Measurements from ENCODE around the gene ATG5. TPM values are rescaled to one million over a fixed set of nuclear protein-coding genes. Genes with fewer than 3 reads are reported as not detected.
"Not testable (repeated sequence)": the region's sequence is repeated elsewhere in the genome, so short reads cannot be mapped to it uniquely, and the experiment has no call there.

The ATG5 gene
- total RNA-seq, 2 experiments from 2014 or later, result 31.6 to 36.0 TPM

DNA sequence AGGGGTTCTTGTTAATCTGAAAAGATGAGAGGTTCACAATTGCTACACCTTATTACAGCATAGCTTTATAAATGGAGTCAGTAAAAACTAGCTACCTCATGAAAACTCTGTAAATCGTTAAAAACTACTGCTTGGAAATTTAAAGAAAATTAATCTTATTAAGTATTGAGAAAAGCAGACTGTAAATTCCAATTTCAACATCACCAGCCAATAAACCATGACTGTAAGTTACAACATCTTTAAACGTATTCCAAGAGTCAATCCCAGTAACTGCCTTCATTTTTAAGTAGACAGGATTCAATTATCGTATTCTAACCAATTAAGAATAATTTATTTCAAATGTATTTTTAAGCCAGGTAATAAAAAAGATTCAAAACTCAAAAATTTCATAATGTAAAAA, 70.3 kb downstream of the ATG5 start:
- Mint-ChIP-seq H3K4me3 (no peak overlapping the region), H3K4me1 (ENCODE audit: low read depth) (no peaks in the 10 kb centered on the region), H3K27ac (no peak overlapping the region), H3K9me3 (ENCODE audit: insufficient read depth) (no peaks in the 10 kb centered on the region), H3K27me3 (ENCODE audit: low read depth) (no peaks in the 10 kb centered on the region), H3K36me3 (ENCODE audit: low read depth) (peaks cover 7% of the 10 kb centered on the region)
- no peak for DNase-seq
- POLR2A ChIA-PET, result no interaction called here
- CTCF ChIA-PET, result no interaction called here
- ATAC-seq, result no peak

DNA sequence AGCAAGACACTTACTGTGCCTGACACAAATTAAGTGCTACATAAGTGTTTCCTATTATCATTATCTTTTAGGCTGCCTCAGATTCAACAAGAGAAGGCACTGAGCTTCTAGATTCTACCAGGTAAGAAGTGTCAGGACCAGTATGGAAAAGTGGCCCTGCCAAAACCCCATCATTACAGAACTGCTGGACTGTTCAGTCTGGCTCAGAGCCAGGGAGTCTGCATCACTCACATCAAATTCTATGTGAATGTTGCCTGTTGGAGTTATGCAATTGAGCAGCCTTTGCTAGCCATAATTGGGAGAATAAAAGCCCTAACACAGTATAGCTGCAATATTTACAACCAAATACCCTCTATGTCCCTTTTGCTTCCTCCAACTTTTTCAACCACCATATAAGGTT, 70.9 kb downstream of the ATG5 start:
- H3K27ac Mint-ChIP-seq, result no peak overlapping the region
- ChIA-PET CTCF (no interaction called here), POLR2A (interaction anchor here (0.6 kb wide), 1 partner anchor 262 kb away, joined by 4 read pairs; no protein-coding TSS in a partner anchor)
- H3K4me1 Mint-ChIP-seq (ENCODE audit: low read depth), result peaks cover 2% of the 10 kb centered on the region
- peaks cover 4% of the 10 kb centered on the region for H3K36me3 Mint-ChIP-seq (ENCODE audit: low read depth)
- H3K9me3 Mint-ChIP-seq (ENCODE audit: insufficient read depth), result no peaks in the 10 kb centered on the region
- no peak overlapping the region for H3K4me3 Mint-ChIP-seq
- H3K27me3 Mint-ChIP-seq (ENCODE audit: low read depth), result no peaks in the 10 kb centered on the region
- DNase-seq, result no peak
- ATAC-seq, result no peak

DNA sequence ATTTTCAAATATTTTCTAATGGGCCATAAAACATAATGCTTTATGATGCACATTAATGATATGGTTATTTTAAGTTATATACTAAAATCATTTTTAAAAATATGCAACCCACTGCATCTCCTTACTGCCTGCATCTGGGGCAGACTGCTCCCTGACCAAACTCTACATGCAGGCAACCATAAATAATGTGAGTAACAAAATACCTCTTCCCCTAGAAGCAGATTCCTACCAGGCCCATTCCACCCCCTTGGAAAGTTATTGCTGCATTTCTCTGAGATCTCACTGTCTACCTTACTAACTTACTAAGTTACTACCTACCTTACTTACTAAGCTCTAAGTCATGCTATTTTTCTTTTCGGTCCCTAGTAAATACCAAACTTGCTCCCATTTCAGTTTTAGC, 71.8 kb downstream of the ATG5 start:
- no peak for ATAC-seq
- H3K4me1 Mint-ChIP-seq (ENCODE audit: low read depth), result peaks cover 3% of the 10 kb centered on the region

DNA sequence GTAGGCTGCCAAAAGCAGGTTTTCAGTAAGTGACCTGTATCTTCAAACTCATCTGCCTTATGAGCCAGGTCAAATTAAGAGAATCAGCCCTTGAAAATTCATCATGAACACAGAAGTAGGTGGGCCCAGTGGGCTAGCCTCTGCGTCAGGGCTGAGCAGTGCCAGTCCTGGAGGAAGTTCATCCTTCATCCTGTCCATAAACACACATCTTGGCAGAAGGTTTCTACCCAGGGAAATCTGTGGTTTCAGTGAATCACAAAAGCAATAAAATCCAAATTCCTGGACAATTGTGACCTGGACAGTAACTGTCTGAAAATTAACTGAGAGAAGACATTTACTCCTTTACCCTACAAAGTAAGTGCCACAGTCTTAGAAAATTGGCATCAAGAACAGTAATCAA, 72.4 kb downstream of the ATG5 start:
- H3K4me1 Mint-ChIP-seq (ENCODE audit: low read depth), result peaks cover 3% of the 10 kb centered on the region
- CTCF ChIA-PET, result no interaction called here
- no peak for DNase-seq
- ATAC-seq, result no peak
- POLR2A ChIA-PET, result no interaction called here
- H3K9me3 Mint-ChIP-seq (ENCODE audit: insufficient read depth), result no peaks in the 10 kb centered on the region
- no peak overlapping the region for H3K27ac Mint-ChIP-seq
- peaks cover 4% of the 10 kb centered on the region for H3K36me3 Mint-ChIP-seq (ENCODE audit: low read depth)
- no peak overlapping the region for H3K4me3 Mint-ChIP-seq
- H3K27me3 Mint-ChIP-seq (ENCODE audit: low read depth), result no peaks in the 10 kb centered on the region

More for the DNA sequence above, 71.8 kb downstream of the ATG5 start:
- no peak for DNase-seq
- H3K27me3 Mint-ChIP-seq (ENCODE audit: low read depth), result no peaks in the 10 kb centered on the region
- CTCF ChIA-PET, result no interaction called here
- H3K36me3 Mint-ChIP-seq (ENCODE audit: low read depth), result peaks cover 4% of the 10 kb centered on the region
- H3K9me3 Mint-ChIP-seq (ENCODE audit: insufficient read depth), result no peaks in the 10 kb centered on the region
- POLR2A ChIA-PET, result no interaction called here
- H3K4me3 Mint-ChIP-seq, result no peak overlapping the region
- no peak overlapping the region for H3K27ac Mint-ChIP-seq

DNA sequence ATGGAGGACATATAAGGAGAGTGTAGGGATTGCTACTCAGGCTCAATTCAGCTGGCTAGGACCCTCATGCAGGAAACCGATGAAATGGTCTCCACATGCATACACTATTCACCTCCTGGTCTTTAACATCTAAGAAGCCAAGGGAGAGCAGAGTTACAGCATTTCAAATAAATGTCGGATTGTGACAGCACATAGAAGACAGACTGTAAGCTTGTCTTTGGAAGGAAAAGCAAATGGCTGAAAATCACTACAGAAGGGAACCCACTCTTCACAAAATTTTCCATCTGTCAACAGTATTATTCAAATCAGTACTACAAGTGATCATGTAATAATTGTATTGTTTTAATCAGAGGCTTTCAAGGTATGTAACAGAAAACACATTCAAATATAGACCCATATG, 72.9 kb downstream of the ATG5 start:
- no peak overlapping the region for H3K4me3 Mint-ChIP-seq
- H3K27ac Mint-ChIP-seq, result no peak overlapping the region
- no peak for ATAC-seq
- ChIA-PET POLR2A (no interaction called here), CTCF (no interaction called here)
- H3K4me1 Mint-ChIP-seq (ENCODE audit: low read depth), result peaks cover 5% of the 10 kb centered on the region
- no peaks in the 10 kb centered on the region for H3K27me3 Mint-ChIP-seq (ENCODE audit: low read depth)
- no peak for DNase-seq
- H3K9me3 Mint-ChIP-seq (ENCODE audit: insufficient read depth), result no peaks in the 10 kb centered on the region
- peaks cover 6% of the 10 kb centered on the region for H3K36me3 Mint-ChIP-seq (ENCODE audit: low read depth)

DNA sequence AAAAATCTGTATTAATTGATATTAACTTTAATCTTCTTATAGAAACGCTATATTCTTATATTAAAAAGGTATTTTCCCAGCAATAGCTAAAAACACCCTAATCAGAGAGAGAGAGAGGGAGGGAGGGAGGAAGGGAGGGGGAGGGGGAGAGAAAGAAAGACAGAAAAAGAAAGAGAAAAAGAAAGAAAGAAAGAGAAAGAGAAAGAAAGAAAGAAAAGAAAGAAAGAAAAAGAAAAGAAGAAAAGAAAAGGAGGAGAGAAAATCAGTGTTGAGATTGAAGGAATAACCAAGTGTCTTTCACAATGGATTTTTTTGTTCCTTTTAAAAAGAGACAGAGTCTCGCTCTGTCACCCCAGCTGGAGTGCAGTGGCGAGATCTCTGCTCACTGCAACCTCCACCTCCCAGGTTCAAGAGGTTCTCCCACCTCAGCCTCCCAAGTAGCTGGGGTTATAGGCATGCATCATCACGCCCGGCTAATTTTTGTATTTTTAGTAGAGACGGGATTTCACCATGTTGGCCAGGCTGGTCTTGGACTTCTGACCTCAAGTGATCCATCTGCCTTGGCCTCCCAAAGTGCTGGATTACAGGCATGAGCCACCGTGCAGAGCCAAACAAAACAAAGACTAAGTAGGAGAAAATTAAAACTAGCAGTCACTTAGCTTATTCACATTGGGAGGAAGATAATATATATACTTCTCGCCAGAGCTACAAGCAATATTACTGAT, 73.9 kb downstream of the ATG5 start:
- H3K27ac Mint-ChIP-seq; CTCF ChIA-PET; DNase-seq; H3K27me3 Mint-ChIP-seq (ENCODE audit: low read depth); H3K36me3 Mint-ChIP-seq (ENCODE audit: low read depth); H3K9me3 Mint-ChIP-seq (ENCODE audit: insufficient read depth); ATAC-seq; H3K4me3 Mint-ChIP-seq; H3K4me1 Mint-ChIP-seq (ENCODE audit: low read depth): not testable (repeated sequence)
- POLR2A ChIA-PET, result interaction anchor here (0.6 kb wide), 1 partner anchor 11 kb away, joined by 3 read pairs; no protein-coding TSS in a partner anchor

DNA sequence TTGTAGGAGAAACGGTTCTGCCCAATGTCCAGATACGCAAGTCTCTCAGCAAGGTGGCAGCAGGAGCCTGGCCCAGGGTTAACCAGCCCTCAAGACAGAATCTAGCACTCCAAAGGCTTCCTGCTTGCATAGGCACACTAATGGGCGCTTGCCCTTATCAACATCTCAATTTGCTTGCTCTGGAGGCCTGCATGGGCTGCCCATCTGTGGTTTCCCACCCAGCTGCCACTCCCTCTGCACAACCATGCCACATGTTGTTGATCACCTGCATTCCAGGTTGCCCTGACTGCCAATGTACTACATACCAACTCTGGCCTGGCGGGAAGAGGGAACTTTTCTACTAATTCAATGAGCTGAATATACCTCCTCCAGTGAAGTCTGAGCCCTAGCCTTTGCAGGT, 74.6 kb downstream of the ATG5 start:
- Mint-ChIP-seq H3K36me3 (ENCODE audit: low read depth) (peaks cover 9% of the 10 kb centered on the region), H3K27ac (no peak overlapping the region), H3K4me1 (ENCODE audit: low read depth) (peaks cover 6% of the 10 kb centered on the region), H3K4me3 (no peak overlapping the region), H3K9me3 (ENCODE audit: insufficient read depth) (no peaks in the 10 kb centered on the region), H3K27me3 (ENCODE audit: low read depth) (no peaks in the 10 kb centered on the region)
- DNase-seq (no peak), ATAC-seq (no peak)
- ChIA-PET CTCF (no interaction called here), POLR2A (interaction anchor here (0.6 kb wide), 1 partner anchor 10 kb away, joined by 3 read pairs; no protein-coding TSS in a partner anchor)

DNA sequence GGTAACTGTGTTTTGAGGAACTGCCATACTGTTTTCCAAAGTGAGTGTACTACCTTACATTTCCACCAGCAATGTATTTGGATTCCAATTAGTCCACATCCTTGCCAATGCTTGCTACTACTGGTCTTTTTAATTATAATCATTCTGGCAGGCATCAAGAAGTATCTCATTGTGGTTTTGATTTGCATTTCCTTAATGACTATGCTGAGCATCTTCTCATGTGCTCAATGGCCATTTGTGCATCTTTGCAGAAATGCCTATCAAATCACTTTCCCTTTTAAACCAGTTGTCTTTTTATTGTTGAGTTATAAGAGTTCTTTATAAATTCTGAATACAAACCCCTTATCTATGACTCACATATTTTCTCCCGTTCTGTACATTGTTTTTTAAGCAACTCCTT, 75.9 kb downstream of the ATG5 start:
- H3K36me3 Mint-ChIP-seq (ENCODE audit: low read depth), result peaks cover 11% of the 10 kb centered on the region
- H3K27ac Mint-ChIP-seq, result no peak overlapping the region
- CTCF ChIA-PET, result no interaction called here
- POLR2A ChIA-PET, result no interaction called here
- H3K4me1 Mint-ChIP-seq (ENCODE audit: low read depth), result peaks cover 6% of the 10 kb centered on the region
- no peaks in the 10 kb centered on the region for H3K27me3 Mint-ChIP-seq (ENCODE audit: low read depth)
- H3K9me3 Mint-ChIP-seq (ENCODE audit: insufficient read depth), result no peaks in the 10 kb centered on the region
- no peak overlapping the region for H3K4me3 Mint-ChIP-seq
- DNase-seq (no peak), ATAC-seq (no peak)

DNA sequence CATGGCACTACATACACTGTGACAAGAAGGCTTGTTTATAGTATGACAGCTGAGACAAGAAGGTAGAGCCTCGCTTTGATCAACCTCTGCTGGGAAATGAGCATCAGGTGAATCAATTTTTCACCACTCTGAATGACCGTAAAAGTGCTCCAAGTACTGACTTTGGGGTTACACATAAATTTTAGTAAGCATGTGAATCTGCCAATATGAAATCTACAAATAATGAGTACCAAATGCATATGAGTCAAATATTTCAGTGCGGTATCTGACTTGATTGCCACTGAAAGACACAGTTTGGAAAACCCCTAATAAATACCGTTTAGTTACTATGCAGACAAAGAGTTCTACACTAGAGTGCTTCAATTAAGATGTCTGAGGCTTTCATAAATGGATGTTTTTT, 77.8 kb downstream of the ATG5 start:
- ChIA-PET CTCF (no interaction called here), POLR2A (no interaction called here)
- Mint-ChIP-seq H3K27ac (no peak overlapping the region), H3K36me3 (ENCODE audit: low read depth) (peaks cover 21% of the 10 kb centered on the region), H3K4me3 (no peak overlapping the region), H3K27me3 (ENCODE audit: low read depth) (no peaks in the 10 kb centered on the region), H3K4me1 (ENCODE audit: low read depth) (peaks cover 6% of the 10 kb centered on the region), H3K9me3 (ENCODE audit: insufficient read depth) (no peaks in the 10 kb centered on the region)
- ATAC-seq (no peak), DNase-seq (no peak)

DNA sequence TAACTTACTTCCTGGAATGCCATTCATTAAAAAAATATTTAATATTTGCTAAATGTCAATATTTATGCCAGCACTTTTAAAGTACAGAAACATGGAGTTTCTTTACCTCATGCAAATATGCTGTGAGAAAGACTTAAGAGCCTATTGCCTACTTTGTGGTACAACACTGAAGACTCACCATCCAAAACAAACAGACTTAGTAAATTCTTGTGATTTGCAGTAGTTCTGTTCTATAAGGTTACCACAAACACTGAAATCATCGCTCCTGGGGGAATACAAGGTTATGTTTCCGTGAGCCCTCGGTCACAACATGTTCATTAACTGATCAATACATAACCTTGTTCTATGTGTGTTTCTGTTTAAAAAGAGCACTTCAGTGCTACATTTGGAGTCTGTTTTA, 78.3 kb downstream of the ATG5 start:
- Mint-ChIP-seq H3K36me3 (ENCODE audit: low read depth) (peaks cover 21% of the 10 kb centered on the region), H3K9me3 (ENCODE audit: insufficient read depth) (no peaks in the 10 kb centered on the region), H3K27ac (no peak overlapping the region), H3K4me3 (no peak overlapping the region), H3K27me3 (ENCODE audit: low read depth) (no peaks in the 10 kb centered on the region), H3K4me1 (ENCODE audit: low read depth) (peaks cover 6% of the 10 kb centered on the region)
- no peak for ATAC-seq
- ChIA-PET POLR2A (interaction anchor here (0.5 kb wide), 1 partner anchor 505 kb away, joined by 3 read pairs; no protein-coding TSS in a partner anchor), CTCF (interaction anchor here (0.9 kb wide), 1 partner anchor 97 kb away, joined by 3 read pairs; no protein-coding TSS in a partner anchor)
- DNase-seq, result no peak

DNA sequence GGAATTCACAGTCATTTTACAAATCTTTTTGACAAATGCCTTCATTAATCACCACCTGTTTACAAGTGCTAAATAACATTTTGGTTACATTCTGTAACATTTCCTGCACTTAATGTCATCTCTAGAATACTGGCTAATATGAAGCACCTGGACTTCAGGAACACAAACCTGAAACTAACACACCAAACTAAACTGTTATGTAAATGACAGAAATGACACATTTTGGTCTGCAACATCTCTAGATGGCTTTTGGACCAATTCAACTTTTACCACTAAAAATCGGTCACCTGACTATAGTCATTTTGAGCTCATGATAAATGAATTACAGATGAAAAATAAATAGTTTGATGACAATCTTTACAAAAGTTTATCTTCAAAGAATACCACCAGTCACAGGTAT, 80.6 kb downstream of the ATG5 start:
- CTCF ChIA-PET, result no interaction called here
- H3K9me3 Mint-ChIP-seq (ENCODE audit: insufficient read depth), result no peaks in the 10 kb centered on the region
- peaks cover 6% of the 10 kb centered on the region for H3K4me1 Mint-ChIP-seq (ENCODE audit: low read depth)
- DNase-seq (no peak), ATAC-seq (no peak)
- no peak overlapping the region for H3K4me3 Mint-ChIP-seq
- POLR2A ChIA-PET, result no interaction called here
- H3K27me3 Mint-ChIP-seq (ENCODE audit: low read depth), result no peaks in the 10 kb centered on the region
- H3K36me3 Mint-ChIP-seq (ENCODE audit: low read depth), result peaks cover 31% of the 10 kb centered on the region
- H3K27ac Mint-ChIP-seq, result no peak overlapping the region

DNA sequence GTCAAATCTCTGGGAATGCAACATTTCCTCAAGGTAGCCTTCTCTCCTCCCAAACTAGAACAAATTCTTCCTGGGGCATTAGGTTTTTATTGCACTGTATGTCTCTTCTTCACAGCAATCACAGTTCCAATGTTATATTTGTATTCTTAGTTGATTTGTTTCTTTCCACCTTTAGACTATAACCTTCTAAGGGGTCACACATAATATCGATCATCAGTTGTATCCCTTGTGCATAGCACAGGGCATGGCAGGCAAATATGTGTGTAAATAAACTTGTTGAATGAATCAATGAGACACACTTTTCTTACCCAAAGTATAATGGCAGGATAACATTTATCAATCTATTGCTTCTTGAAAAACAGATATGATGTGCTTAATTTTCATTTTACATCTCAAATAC, 81.0 kb downstream of the ATG5 start:
- Mint-ChIP-seq H3K4me1 (ENCODE audit: low read depth) (peaks cover 2% of the 10 kb centered on the region), H3K36me3 (ENCODE audit: low read depth) (peaks cover 31% of the 10 kb centered on the region), H3K9me3 (ENCODE audit: insufficient read depth) (no peaks in the 10 kb centered on the region), H3K27ac (no peak overlapping the region), H3K4me3 (no peak overlapping the region), H3K27me3 (ENCODE audit: low read depth) (no peaks in the 10 kb centered on the region)
- ATAC-seq (no peak), DNase-seq (no peak)
- ChIA-PET CTCF (no interaction called here), POLR2A (no interaction called here)

DNA sequence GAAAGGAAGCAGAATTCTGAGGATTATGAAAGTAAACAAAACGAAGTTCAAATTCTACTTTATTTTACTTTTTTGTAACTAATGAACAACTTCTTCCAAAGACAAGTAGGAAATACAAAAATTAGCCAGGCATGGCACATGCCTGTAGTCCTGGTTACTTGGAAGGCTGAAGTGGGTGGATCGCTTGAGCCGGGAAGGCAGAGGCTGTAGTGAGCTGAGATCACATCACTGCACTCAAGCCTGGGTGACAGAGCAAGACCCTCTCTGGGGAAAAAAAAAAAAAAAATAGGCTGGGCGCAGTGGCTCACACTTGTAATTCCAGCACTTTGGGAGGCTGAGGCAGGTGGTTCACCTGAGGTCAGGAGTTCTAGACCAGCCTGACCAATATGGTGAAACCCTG, 82.3 kb downstream of the ATG5 start:
- H3K27me3 Mint-ChIP-seq (ENCODE audit: low read depth), result no peaks in the 10 kb centered on the region
- ATAC-seq (no peak), DNase-seq (no peak)
- H3K9me3 Mint-ChIP-seq (ENCODE audit: insufficient read depth), result no peaks in the 10 kb centered on the region
- POLR2A ChIA-PET, result no interaction called here
- CTCF ChIA-PET, result no interaction called here
- no peak overlapping the region for H3K4me3 Mint-ChIP-seq
- H3K36me3 Mint-ChIP-seq (ENCODE audit: low read depth), result peaks cover 38% of the 10 kb centered on the region
- H3K4me1 Mint-ChIP-seq (ENCODE audit: low read depth), result peaks cover 2% of the 10 kb centered on the region
- no peak overlapping the region for H3K27ac Mint-ChIP-seq
